Iris pigment epithelial cell (primary cell): ENCODE measurements around the gene ADIRF.
"Not testable (repeated sequence)": the region's sequence is repeated elsewhere in the genome, so short reads cannot be mapped to it uniquely, and the experiment has no call there.

ENCODE experiments used
- DNase-seq: peaks from one replicate; pipeline ENCODE4 v3.0.0-alpha.2; 2011; ENCODE audit warnings: low read depth

Gene ADIRF

GRCh38 chr10:86960863-86961434 lies 7.3 kb upstream of the ADIRF start:
- no peak for DNase-seq

- no peak for DNase-seq
Measured at GRCh38 chr10:86961481-86962091, 6.7 kb upstream of the ADIRF start.

GRCh38 chr10:86962136-86962980 lies 5.9 kb upstream of the ADIRF start:
- no peak for DNase-seq

GRCh38 chr10:86962981-86963310 lies 5.3 kb upstream of the ADIRF start:
- DNase-seq = no peak

GRCh38 chr10:86963341-86963919 lies 4.9 kb upstream of the ADIRF start:
- no peak for DNase-seq

- DNase-seq = no peak
Measured at GRCh38 chr10:86964061-86964846, 4.0 kb upstream of the ADIRF start.

- DNase-seq = no peak
Measured at GRCh38 chr10:86964847-86965190, 3.5 kb upstream of the ADIRF start.

GRCh38 chr10:86965986-86966654 lies 2.2 kb upstream of the ADIRF start:
- no peak for DNase-seq

- no peak for DNase-seq
Measured at GRCh38 chr10:86967481-86967941, 771 bp upstream of the ADIRF start.

- no peak for DNase-seq
Measured at GRCh38 chr10:86968994-86969355, 693 bp downstream of the ADIRF start.

- DNase-seq = no peak
Measured at GRCh38 chr10:86969421-86970041, 1.2 kb downstream of the ADIRF start.

GRCh38 chr10:86970162-86970981 lies 2.1 kb downstream of the ADIRF start:
- no peak for DNase-seq

- no peak for DNase-seq
Measured at GRCh38 chr10:86970982-86971231, 2.6 kb downstream of the ADIRF start.

- DNase-seq = peak; percentile 77
Measured at GRCh38 chr10:86971232-86971991, 3.1 kb downstream of the ADIRF start.

- no peak for DNase-seq
Measured at GRCh38 chr10:86972613-86973380, 4.5 kb downstream of the ADIRF start.

GRCh38 chr10:86974484-86974883 lies 6.2 kb downstream of the ADIRF start:
- no peak for DNase-seq

- no peak for DNase-seq
Measured at GRCh38 chr10:86976362-86977056, 8.2 kb downstream of the ADIRF start.

- DNase-seq = not testable (repeated sequence)
Measured at GRCh38 chr10:86978457-86978856, 10.2 kb downstream of the ADIRF start.
